HL-60 (cell line): Measurements from ENCODE around the gene PRPF18.

Source experiments
- DNase-seq, 2 experiments: peaks; one replicate each; pipeline ENCODE4 v3.0.0-alpha.2; 2010 to 2020; ENCODE audit warnings: low read depth in 1 of 2, low spot score in 1 of 2
- H3K27ac ChIP-seq: fragments of 250-450 bp; sonication (Bioruptor Pico); replicated peaks from 2 replicates; pipeline ENCODE4 v1.5.1; 2020; ENCODE audit warnings: mild to moderate bottlenecking, moderate library complexity
- H3K27me3 ChIP-seq: fragments of 250-450 bp; sonication (Bioruptor Pico); 2 replicates; pipeline ENCODE4 v1.5.1; 2021; ENCODE audit warnings: mild to moderate bottlenecking, moderate library complexity; ENCODE audit not compliant: insufficient read depth, poor library complexity, severe bottlenecking
- H3K4me3 ChIP-seq: replicated peaks from 2 replicates; pipeline ENCODE4 v1.5.1; 2011; ENCODE audit warnings: mild to moderate bottlenecking, control low read depth, low read length; ENCODE audit not compliant: insufficient read depth
- GABPA ChIP-seq: IDR thresholded peaks from 2 replicates; pipeline ENCODE4 v1.6.1; 2012; ENCODE audit warnings: low read depth
- POLR2AphosphoS5 ChIP-seq: IDR thresholded peaks from 2 replicates; pipeline ENCODE4 v1.6.1; 2012; ENCODE audit warnings: low read depth
- SPI1 ChIP-seq: IDR thresholded peaks from 2 replicates; pipeline ENCODE4 v1.6.1; 2012; ENCODE audit warnings: low read depth, mild to moderate bottlenecking, borderline replicate concordance
- TF ChIP-seq, protein P1 (sequence below): IDR thresholded peaks from 2 replicates; pipeline ENCODE4 v1.6.1; 2012; ENCODE audit warnings: low read depth; ENCODE audit not compliant: insufficient replicate concordance
- TF ChIP-seq, protein P2 (sequence below): IDR thresholded peaks from one replicate; pipeline ENCODE4 v1.5.1; 2011; ENCODE audit warnings: low read length, control low read depth, inconsistent platforms; ENCODE audit not compliant: insufficient read depth

PRPF18 gene

DNA sequence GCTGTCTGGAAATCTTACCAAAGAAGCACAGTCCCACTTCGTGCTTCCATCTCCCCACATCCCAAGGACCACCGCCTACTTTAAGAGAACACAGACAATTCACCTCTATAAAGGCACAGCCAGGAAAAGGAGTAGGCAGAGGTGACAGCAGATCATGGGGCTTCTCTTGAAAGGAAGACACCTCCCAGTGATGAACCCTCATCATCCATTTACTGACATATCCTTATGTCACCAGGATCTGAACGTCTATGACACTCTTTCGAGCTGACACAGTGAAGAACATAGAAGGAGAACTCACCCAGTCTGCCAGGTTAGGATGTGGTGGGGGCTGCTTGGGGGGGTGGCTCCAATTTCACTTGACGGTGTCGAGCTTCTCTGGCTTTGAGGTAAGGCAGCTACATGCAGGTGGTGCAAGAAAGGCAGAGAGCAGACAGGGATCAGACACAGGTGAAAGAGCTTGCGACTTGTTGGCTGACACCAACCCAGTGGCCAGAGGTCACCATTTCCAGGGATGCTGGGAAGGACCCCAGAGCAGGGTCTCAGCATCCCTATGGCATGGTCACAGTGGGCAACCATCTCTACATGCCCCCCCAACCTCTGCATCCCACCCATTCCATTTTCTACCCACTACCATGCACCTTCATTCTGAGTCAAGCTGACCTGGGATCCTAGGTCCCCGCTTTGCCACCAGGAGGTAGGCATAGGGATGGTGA, 67.5 kb downstream of the PRPF18 start:
- Histone ChIP-seq H3K27ac (no peak overlapping the region), H3K4me3 (no peak overlapping the region), H3K27me3 (no peaks in the 10 kb centered on the region)
- no peak for DNase-seq
- TF ChIP-seq POLR2AphosphoS5 = no peak
- TF ChIP-seq GABPA = no peak
- no peak for TF ChIP-seq SPI1
- TF ChIP-seq, protein P1, sequence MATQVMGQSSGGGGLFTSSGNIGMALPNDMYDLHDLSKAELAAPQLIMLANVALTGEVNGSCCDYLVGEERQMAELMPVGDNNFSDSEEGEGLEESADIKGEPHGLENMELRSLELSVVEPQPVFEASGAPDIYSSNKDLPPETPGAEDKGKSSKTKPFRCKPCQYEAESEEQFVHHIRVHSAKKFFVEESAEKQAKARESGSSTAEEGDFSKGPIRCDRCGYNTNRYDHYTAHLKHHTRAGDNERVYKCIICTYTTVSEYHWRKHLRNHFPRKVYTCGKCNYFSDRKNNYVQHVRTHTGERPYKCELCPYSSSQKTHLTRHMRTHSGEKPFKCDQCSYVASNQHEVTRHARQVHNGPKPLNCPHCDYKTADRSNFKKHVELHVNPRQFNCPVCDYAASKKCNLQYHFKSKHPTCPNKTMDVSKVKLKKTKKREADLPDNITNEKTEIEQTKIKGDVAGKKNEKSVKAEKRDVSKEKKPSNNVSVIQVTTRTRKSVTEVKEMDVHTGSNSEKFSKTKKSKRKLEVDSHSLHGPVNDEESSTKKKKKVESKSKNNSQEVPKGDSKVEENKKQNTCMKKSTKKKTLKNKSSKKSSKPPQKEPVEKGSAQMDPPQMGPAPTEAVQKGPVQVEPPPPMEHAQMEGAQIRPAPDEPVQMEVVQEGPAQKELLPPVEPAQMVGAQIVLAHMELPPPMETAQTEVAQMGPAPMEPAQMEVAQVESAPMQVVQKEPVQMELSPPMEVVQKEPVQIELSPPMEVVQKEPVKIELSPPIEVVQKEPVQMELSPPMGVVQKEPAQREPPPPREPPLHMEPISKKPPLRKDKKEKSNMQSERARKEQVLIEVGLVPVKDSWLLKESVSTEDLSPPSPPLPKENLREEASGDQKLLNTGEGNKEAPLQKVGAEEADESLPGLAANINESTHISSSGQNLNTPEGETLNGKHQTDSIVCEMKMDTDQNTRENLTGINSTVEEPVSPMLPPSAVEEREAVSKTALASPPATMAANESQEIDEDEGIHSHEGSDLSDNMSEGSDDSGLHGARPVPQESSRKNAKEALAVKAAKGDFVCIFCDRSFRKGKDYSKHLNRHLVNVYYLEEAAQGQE = no peak
- TF ChIP-seq, protein P2, sequence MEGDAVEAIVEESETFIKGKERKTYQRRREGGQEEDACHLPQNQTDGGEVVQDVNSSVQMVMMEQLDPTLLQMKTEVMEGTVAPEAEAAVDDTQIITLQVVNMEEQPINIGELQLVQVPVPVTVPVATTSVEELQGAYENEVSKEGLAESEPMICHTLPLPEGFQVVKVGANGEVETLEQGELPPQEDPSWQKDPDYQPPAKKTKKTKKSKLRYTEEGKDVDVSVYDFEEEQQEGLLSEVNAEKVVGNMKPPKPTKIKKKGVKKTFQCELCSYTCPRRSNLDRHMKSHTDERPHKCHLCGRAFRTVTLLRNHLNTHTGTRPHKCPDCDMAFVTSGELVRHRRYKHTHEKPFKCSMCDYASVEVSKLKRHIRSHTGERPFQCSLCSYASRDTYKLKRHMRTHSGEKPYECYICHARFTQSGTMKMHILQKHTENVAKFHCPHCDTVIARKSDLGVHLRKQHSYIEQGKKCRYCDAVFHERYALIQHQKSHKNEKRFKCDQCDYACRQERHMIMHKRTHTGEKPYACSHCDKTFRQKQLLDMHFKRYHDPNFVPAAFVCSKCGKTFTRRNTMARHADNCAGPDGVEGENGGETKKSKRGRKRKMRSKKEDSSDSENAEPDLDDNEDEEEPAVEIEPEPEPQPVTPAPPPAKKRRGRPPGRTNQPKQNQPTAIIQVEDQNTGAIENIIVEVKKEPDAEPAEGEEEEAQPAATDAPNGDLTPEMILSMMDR = no peak

DNA sequence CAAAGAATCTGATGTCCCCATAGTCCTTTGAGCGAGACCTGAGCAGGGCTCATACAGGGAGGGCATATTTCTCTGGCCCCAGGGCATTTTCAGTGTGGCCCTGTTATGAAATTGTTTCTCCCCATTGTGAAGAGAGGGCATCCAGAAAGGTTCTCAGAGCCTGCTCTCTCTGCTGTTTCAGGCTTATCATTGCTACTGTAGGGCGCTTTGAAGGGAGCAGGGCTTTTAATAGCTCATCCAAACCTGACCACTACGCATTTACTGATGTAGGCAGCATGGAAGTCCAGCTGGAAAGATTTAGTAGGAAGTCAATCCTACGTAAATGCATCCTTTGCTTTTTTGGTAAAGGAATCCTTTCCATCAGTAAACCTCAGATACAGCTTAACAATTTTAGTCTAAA, 68.1 kb downstream of the PRPF18 start:
- no peak for DNase-seq
- TF ChIP-seq POLR2AphosphoS5 = no peak
- TF ChIP-seq SPI1 = no peak
- TF ChIP-seq, protein P1 = no peak
- TF ChIP-seq, protein P2 = no peak
- no peak for TF ChIP-seq GABPA
- H3K27ac ChIP-seq = no peak overlapping the region
- no peaks in the 10 kb centered on the region for H3K27me3 ChIP-seq
- H3K4me3 ChIP-seq = no peak overlapping the region

DNA sequence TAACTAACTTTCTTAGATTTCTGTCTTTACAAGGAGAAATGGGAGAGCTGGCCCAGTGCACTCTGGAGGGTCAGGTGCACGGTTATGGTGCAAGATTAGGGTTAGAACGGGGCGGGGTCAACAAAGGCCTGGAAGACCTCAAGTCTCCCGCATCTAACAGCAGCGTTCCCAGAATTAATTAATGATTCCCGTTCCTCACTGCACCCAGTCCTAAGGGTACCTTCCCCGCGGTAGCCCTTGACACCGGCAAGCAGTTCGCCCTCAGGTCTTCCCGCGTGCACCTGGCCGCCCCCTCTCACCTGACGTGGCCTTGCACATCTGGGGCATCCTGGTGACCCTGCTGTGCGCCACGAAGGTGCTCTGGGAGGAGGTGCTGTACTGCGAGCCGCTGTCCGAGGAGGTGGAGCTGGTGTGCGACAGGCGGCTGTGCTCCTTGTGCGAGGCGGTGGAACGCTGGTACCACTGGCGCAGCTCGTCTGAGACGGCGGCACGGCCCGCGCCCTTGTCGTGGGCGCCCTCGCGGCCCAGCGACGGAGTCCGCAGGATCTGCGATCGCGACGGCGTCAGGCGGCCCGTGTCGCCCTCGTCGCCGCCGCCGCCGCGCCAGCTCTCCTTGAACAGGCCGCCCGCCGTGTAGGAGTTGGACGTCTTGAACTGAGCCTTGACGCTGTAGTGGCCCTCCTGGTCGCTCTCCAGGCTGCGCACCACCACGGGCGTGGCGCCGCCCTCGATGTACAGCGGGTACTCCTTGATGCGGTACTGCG, 69.8 kb downstream of the PRPF18 start:
- no peak overlapping the region for H3K4me3 ChIP-seq
- no peak overlapping the region for H3K27ac ChIP-seq
- TF ChIP-seq POLR2AphosphoS5 (no peak), GABPA (no peak), SPI1 (no peak)
- TF ChIP-seq, protein P2 = no peak
- TF ChIP-seq, protein P1 = no peak
- no peaks in the 10 kb centered on the region for H3K27me3 ChIP-seq
- no peak for DNase-seq
